Loucy (cell line): ENCODE data around the gene MYH8.

Source experiments
- H2AFZ ChIP-seq: fragments of 200-600 bp; sonication (generic); 2 replicates; pipeline ENCODE4 v1.6.0; 2016; ENCODE audit warnings: antibody characterized with exemption, mild to moderate bottlenecking, low read length, moderate library complexity
- H3F3A ChIP-seq: fragments of 200-600 bp; 2 replicates; pipeline ENCODE4 v1.6.0; 2016; ENCODE audit warnings: antibody characterized with exemption, low read depth, mild to moderate bottlenecking
- H3K27me3 ChIP-seq: fragments of 200-600 bp; sonication (generic); 2 replicates; pipeline ENCODE4 v1.6.1; 2014; ENCODE audit warnings: low read length, mild to moderate bottlenecking; ENCODE audit not compliant: insufficient read depth, poor library complexity, severe bottlenecking
- H3K36me3 ChIP-seq: fragments of 200-600 bp; sonication (generic); 2 replicates; pipeline ENCODE4 v1.6.1; 2016; ENCODE audit warnings: low read length; ENCODE audit not compliant: insufficient read depth
- H3K4me1 ChIP-seq: fragments of 200-600 bp; sonication (generic); 2 replicates; pipeline ENCODE4 v1.5.1; 2014; ENCODE audit warnings: low read length, mild to moderate bottlenecking; ENCODE audit not compliant: insufficient read depth, poor library complexity, severe bottlenecking
- H3K4me2 ChIP-seq: fragments of 200-600 bp; sonication (generic); 2 replicates; pipeline ENCODE4 v1.6.0; 2014; ENCODE audit warnings: antibody characterized with exemption, low read length, low read depth, mild to moderate bottlenecking; ENCODE audit not compliant: poor library complexity, severe bottlenecking
- H3K4me3 ChIP-seq: fragments of 200-600 bp; sonication (generic); 2 replicates; pipeline ENCODE4 v1.5.1; 2014; ENCODE audit warnings: low read length, mild to moderate bottlenecking, mixed read lengths; ENCODE audit not compliant: poor library complexity, severe bottlenecking
- H3K79me2 ChIP-seq: fragments of 200-600 bp; sonication (generic); 2 replicates; pipeline ENCODE4 v1.6.1; 2014; ENCODE audit warnings: low read length; ENCODE audit not compliant: insufficient read depth
- H3K9ac ChIP-seq: fragments of 200-600 bp; sonication (generic); 2 replicates; pipeline ENCODE4 v1.6.0; 2014; ENCODE audit warnings: mild to moderate bottlenecking, low read depth, low read length, moderate library complexity; ENCODE audit not compliant: poor library complexity, severe bottlenecking
- H3K9me2 ChIP-seq: fragments of 200-600 bp; sonication (generic); replicated peaks from 2 replicates; pipeline ENCODE4 v1.6.1; 2016; ENCODE audit warnings: low read depth, low read length, mixed read lengths
- H3K9me3 ChIP-seq: fragments of 200-600 bp; sonication (generic); 2 replicates; pipeline ENCODE4 v1.6.1; 2014; ENCODE audit warnings: mild to moderate bottlenecking, antibody characterized with exemption, low read length, low read depth; ENCODE audit not compliant: insufficient read depth
- H4K20me1 ChIP-seq: fragments of 200-600 bp; sonication (generic); 2 replicates; pipeline ENCODE4 v1.6.0; 2014; ENCODE audit warnings: antibody characterized with exemption, low read length, mild to moderate bottlenecking; ENCODE audit not compliant: insufficient read depth, poor library complexity, severe bottlenecking
- EZH2phosphoT487 ChIP-seq: fragments of 200-600 bp; IDR thresholded peaks from 2 replicates; pipeline ENCODE4 v1.6.1; 2018; ENCODE audit warnings: antibody characterized with exemption, mild to moderate bottlenecking, moderate library complexity, borderline replicate concordance
- TF ChIP-seq, protein P1 (sequence below): fragments of 200-600 bp; sonication (generic); conservative IDR thresholded peaks from 2 replicates; pipeline ENCODE4 v1.5.1; 2014; ENCODE audit warnings: mild to moderate bottlenecking, antibody characterized with exemption, low read length

Gene MYH8

DNA sequence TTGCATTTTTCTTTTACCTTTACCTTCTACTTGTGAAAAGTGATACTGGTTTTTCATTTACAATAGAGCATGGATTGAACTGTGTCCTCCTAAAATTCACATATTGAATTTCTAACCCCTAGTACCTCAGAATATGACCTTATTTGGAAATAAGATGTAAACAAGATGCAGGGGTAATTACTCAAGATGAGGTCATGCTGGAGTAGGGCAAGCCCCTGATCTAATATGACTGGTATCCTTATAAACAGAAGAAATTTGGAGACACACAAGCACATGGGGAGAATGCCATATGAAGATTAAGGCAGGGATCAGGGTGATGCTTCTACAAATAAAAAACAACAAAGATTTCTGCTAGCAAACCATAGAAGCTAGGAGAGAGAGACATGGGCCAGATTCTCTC, 61.2 kb downstream of the MYH8 start:
- H3K9ac ChIP-seq = no peak overlapping the region
- no peak overlapping the region for H3K4me3 ChIP-seq

GRCh38 chr17:10357768-10358167, 64.0 kb downstream of the MYH8 start:
- Histone ChIP-seq H3K4me3 (no peak overlapping the region), H4K20me1 (no peaks in the 10 kb centered on the region), H3K79me2 (no peaks in the 10 kb centered on the region), H3K27me3 (no peaks in the 10 kb centered on the region), H2AFZ (no peak overlapping the region), H3K9ac (no peak overlapping the region), H3K4me2 (no peak overlapping the region), H3K9me2 (no peaks in the 10 kb centered on the region), H3K9me3 (no peaks in the 10 kb centered on the region), H3K36me3 (no peaks in the 10 kb centered on the region), H3K4me1 (no peaks in the 10 kb centered on the region), H3F3A (no peaks in the 10 kb centered on the region)
- TF ChIP-seq, protein P1, sequence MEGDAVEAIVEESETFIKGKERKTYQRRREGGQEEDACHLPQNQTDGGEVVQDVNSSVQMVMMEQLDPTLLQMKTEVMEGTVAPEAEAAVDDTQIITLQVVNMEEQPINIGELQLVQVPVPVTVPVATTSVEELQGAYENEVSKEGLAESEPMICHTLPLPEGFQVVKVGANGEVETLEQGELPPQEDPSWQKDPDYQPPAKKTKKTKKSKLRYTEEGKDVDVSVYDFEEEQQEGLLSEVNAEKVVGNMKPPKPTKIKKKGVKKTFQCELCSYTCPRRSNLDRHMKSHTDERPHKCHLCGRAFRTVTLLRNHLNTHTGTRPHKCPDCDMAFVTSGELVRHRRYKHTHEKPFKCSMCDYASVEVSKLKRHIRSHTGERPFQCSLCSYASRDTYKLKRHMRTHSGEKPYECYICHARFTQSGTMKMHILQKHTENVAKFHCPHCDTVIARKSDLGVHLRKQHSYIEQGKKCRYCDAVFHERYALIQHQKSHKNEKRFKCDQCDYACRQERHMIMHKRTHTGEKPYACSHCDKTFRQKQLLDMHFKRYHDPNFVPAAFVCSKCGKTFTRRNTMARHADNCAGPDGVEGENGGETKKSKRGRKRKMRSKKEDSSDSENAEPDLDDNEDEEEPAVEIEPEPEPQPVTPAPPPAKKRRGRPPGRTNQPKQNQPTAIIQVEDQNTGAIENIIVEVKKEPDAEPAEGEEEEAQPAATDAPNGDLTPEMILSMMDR = peak; percentile 84
- TF ChIP-seq EZH2phosphoT487 = no peak

More for the DNA sequence above, 61.2 kb downstream of the MYH8 start:
- Histone ChIP-seq H3K9me3 (no peaks in the 10 kb centered on the region), H4K20me1 (no peaks in the 10 kb centered on the region), H2AFZ (no peak overlapping the region), H3K36me3 (no peaks in the 10 kb centered on the region), H3K9me2 (no peaks in the 10 kb centered on the region), H3K27me3 (no peaks in the 10 kb centered on the region), H3F3A (no peaks in the 10 kb centered on the region), H3K4me1 (no peaks in the 10 kb centered on the region), H3K4me2 (no peak overlapping the region), H3K79me2 (no peaks in the 10 kb centered on the region)
- no peak for TF ChIP-seq EZH2phosphoT487
- TF ChIP-seq, protein P1 = no peak

DNA sequence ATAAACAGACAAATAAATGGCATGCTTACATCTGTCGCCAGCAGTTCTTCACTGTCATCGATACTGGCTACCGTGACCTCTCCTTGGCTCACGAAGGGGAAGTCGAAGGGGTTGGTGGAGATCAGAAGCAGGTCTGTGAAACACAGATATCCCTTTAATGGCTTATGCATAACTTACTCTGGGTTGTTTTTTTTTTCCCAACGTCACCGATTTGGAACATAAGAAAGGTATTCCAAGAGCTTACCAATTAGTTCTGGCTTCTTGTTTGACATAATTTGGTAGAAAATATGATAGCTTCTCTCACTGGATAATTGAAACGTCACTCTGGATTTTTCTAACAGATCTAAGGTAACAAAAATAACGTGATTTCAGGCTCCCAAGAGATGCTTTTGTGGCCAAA, 67.1 kb downstream of the MYH8 start:
- H3F3A ChIP-seq = no peaks in the 10 kb centered on the region
- TF ChIP-seq, protein P1 = no peak
- no peak for TF ChIP-seq EZH2phosphoT487
- no peaks in the 10 kb centered on the region for H4K20me1 ChIP-seq
- no peak overlapping the region for H3K9ac ChIP-seq
- H2AFZ ChIP-seq = no peak overlapping the region
- H3K4me1 ChIP-seq = no peaks in the 10 kb centered on the region
- no peaks in the 10 kb centered on the region for H3K27me3 ChIP-seq
- H3K4me2 ChIP-seq = no peak overlapping the region
- no peak overlapping the region for H3K4me3 ChIP-seq
- H3K36me3 ChIP-seq = no peaks in the 10 kb centered on the region
- H3K79me2 ChIP-seq = no peaks in the 10 kb centered on the region
- H3K9me2 ChIP-seq = no peaks in the 10 kb centered on the region
- H3K9me3 ChIP-seq = no peaks in the 10 kb centered on the region
